Hepatocyte (in vitro differentiated cells): Measurements from ENCODE around the gene BTG1. TPM values are rescaled to one million over a fixed set of nuclear protein-coding genes. Genes with fewer than 3 reads are reported as not detected.

Experiments
- DNase-seq: peaks from one replicate; pipeline ENCODE4 v3.0.0-alpha.2; 2016; ENCODE audit warnings: low spot score
- H2AFZ ChIP-seq: fragments of 200-600 bp; sonication (generic); 2 replicates; pipeline ENCODE4 v1.6.0; 2016; ENCODE audit warnings: antibody characterized with exemption, mild to moderate bottlenecking
- H3K27ac ChIP-seq: fragments of 200-600 bp; sonication (generic); 2 replicates; pipeline ENCODE4 v1.5.1; 2016; ENCODE audit warnings: mild to moderate bottlenecking
- H3K27me3 ChIP-seq: fragments of 200-600 bp; sonication (generic); 2 replicates; pipeline ENCODE4 v1.6.1; 2016
- H3K36me3 ChIP-seq: fragments of 200-600 bp; sonication (generic); replicated peaks from 2 replicates; pipeline ENCODE4 v1.5.1; 2016; ENCODE audit warnings: low read depth; ENCODE audit not compliant: insufficient read depth
- H3K4me1 ChIP-seq: fragments of 200-600 bp; sonication (generic); 2 replicates; pipeline ENCODE4 v1.5.1; 2016; ENCODE audit warnings: mild to moderate bottlenecking, moderate library complexity; ENCODE audit not compliant: insufficient read depth
- H3K4me2 ChIP-seq: fragments of 200-600 bp; sonication (generic); 2 replicates; pipeline ENCODE4 v1.6.0; 2016
- H3K4me3 ChIP-seq: fragments of 200-600 bp; sonication (generic); 2 replicates; pipeline ENCODE4 v1.5.1; 2016; ENCODE audit warnings: mild to moderate bottlenecking
- H3K79me2 ChIP-seq: fragments of 200-600 bp; sonication (generic); 2 replicates; pipeline ENCODE4 v1.6.0; 2017; ENCODE audit warnings: mild to moderate bottlenecking
- H3K9me2 ChIP-seq: fragments of 200-600 bp; sonication (generic); replicated peaks from 2 replicates; pipeline ENCODE4 v1.6.0; 2017; ENCODE audit warnings: mild to moderate bottlenecking; ENCODE audit not compliant: insufficient read depth
- H3K9me3 ChIP-seq: fragments of 200-600 bp; sonication (generic); 2 replicates; pipeline ENCODE4 v1.5.1; 2016; ENCODE audit warnings: low read depth, mild to moderate bottlenecking
- H4K20me1 ChIP-seq: fragments of 200-600 bp; sonication (generic); 2 replicates; pipeline ENCODE4 v1.6.0; 2016; ENCODE audit warnings: mild to moderate bottlenecking; ENCODE audit not compliant: insufficient read depth, poor library complexity, severe bottlenecking
- EZH2 ChIP-seq: fragments of 200-600 bp; sonication (generic); IDR thresholded peaks from 2 replicates; pipeline ENCODE4 v1.6.1; 2016; ENCODE audit warnings: antibody characterized with exemption, mild to moderate bottlenecking, borderline replicate concordance
- EZH2phosphoT487 ChIP-seq: fragments of 200-600 bp; sonication (generic); IDR thresholded peaks from one replicate; pipeline ENCODE4 v1.6.1; 2018; ENCODE audit warnings: antibody characterized with exemption, mild to moderate bottlenecking, low read depth, moderate library complexity; ENCODE audit not compliant: unreplicated experiment, severe bottlenecking
- WGBS: methylation state at CpG from one replicate; pipeline ENCODE4 v1.1.6; 2016; ENCODE audit warnings: low lambda C conversion rate; ENCODE audit errors: missing lambda C conversion rate; 5-methylcytosine and 5-hydroxymethylcytosine counted together
- polyA plus RNA-seq: library from polyadenylated mRNA; unstranded; fragments of >200 nt; fragmentation: Nextera tagmentation; extraction: Ambion mirVana; gene quantifications from 2 replicates; pipeline ENCODE4 v1.2.1, GENCODE V29; 2016
- total RNA-seq: library from RNA; depleted of rRNA; stranded (reverse); fragments of >200 nt; gene quantifications from 2 replicates; pipeline ENCODE4 v1.2.3, GENCODE V29; 2014
- TF ChIP-seq, protein P1 (sequence below): fragments of 200-600 bp; sonication (generic); IDR thresholded peaks from 2 replicates; pipeline ENCODE4 v1.5.1; 2016; ENCODE audit warnings: antibody characterized with exemption, mild to moderate bottlenecking; ENCODE audit not compliant: poor library complexity

Gene BTG1
- total and polyA plus RNA-seq, 2 experiments from 2014 or later = 72.0 to 146 TPM

DNA sequence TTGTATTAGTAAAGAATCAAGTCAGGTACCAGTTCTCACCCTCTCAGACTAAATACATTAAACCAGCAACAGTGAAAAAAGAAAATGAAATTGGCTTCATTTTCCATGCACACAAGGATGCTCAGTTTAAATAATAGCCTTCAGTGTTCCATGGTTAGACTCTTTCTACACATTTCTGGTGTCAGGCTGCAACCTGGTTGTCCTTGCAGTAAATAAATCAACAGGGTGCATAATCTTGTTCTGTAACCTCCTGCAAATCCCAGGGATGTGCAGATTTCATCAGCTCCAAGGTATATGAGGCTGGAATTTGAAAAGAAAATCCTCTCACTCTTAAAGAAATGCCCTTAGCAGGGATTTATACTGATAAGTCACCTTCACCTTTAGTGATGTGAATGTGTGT, 46.7 kb upstream of the BTG1 start:
- H3K4me1 ChIP-seq = no peaks in the 10 kb centered on the region
- no peaks in the 10 kb centered on the region for H3K79me2 ChIP-seq
- H4K20me1 ChIP-seq = no peaks in the 10 kb centered on the region
- H3K36me3 ChIP-seq = no peaks in the 10 kb centered on the region
- no peak overlapping the region for H3K4me3 ChIP-seq
- TF ChIP-seq, protein P1, sequence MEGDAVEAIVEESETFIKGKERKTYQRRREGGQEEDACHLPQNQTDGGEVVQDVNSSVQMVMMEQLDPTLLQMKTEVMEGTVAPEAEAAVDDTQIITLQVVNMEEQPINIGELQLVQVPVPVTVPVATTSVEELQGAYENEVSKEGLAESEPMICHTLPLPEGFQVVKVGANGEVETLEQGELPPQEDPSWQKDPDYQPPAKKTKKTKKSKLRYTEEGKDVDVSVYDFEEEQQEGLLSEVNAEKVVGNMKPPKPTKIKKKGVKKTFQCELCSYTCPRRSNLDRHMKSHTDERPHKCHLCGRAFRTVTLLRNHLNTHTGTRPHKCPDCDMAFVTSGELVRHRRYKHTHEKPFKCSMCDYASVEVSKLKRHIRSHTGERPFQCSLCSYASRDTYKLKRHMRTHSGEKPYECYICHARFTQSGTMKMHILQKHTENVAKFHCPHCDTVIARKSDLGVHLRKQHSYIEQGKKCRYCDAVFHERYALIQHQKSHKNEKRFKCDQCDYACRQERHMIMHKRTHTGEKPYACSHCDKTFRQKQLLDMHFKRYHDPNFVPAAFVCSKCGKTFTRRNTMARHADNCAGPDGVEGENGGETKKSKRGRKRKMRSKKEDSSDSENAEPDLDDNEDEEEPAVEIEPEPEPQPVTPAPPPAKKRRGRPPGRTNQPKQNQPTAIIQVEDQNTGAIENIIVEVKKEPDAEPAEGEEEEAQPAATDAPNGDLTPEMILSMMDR = no peak
- TF ChIP-seq EZH2phosphoT487 (no peak), EZH2 (no peak)
- H3K27ac ChIP-seq = no peak overlapping the region
- no peak overlapping the region for H3K4me2 ChIP-seq
- H3K9me2 ChIP-seq = no peaks in the 10 kb centered on the region
- no peak for DNase-seq
- no peaks in the 10 kb centered on the region for H3K27me3 ChIP-seq
- no peak overlapping the region for H2AFZ ChIP-seq
- no peaks in the 10 kb centered on the region for H3K9me3 ChIP-seq

DNA sequence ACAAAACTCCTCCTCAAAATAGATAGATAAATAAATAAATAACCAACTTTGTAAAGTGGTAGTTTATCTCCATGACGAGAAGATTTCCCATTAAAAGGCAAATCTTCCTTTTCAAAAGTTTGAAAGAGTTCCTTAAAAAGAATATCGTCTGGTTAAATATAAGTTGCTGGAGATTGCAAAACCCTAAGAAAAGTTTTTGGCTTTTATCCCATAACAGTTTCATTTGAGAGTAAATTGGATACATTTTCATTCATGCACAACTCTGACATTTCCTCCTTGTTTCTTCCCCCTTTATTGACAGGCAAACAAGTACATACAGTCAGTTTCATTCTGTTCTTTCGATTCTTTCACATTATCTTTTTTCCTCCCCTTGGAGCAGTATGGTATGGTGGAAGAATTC, 45.4 kb upstream of the BTG1 start:
- no peak for DNase-seq
- Histone ChIP-seq H3K9me3 (no peaks in the 10 kb centered on the region), H3K4me3 (no peak overlapping the region), H3K27ac (no peak overlapping the region), H3K79me2 (no peaks in the 10 kb centered on the region), H3K4me2 (no peak overlapping the region), H3K36me3 (no peaks in the 10 kb centered on the region), H3K4me1 (no peaks in the 10 kb centered on the region), H4K20me1 (no peaks in the 10 kb centered on the region), H3K27me3 (no peaks in the 10 kb centered on the region), H2AFZ (no peak overlapping the region), H3K9me2 (no peaks in the 10 kb centered on the region)
- WGBS = 89% methylated on average over 3 of the region's 3 CpGs
- TF ChIP-seq, protein P1 = no peak
- no peak for TF ChIP-seq EZH2
- TF ChIP-seq EZH2phosphoT487 = no peak

DNA sequence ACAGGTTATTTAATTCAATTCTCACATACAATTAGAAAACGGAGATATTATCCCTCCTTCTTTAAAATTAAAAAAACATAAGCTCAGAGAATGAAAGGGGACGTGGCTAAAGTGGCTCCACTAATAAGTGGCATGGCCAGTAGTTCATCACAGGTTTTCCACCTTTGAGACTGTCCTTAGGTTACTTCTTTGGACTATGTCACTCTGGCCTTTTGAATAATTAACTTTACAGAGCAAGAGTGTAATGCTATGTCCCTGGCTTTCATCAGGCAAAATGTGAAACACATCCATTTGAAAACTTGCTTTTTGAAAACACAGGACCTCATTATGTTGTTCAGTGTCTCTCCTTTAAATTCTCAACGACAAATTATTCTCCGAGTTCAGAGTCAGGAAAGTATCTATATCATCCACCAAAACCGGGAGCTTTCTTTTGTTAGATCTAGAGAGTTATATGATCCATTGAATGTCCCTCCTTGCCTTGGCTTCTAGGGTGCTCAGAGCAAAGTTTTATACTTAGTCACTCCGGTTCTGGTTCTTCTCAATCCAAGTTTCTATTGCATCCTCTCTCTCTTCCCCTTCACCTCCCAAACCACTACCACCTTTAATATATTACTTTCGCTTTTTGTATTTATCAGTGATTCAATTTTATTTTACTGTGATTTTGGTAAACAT, 43.0 kb upstream of the BTG1 start:
- no peak for TF ChIP-seq EZH2
- TF ChIP-seq, protein P1 = no peak
- no peak for TF ChIP-seq EZH2phosphoT487
- Histone ChIP-seq H3K4me3 (no peak overlapping the region), H3K9me2 (no peaks in the 10 kb centered on the region), H3K27me3 (no peaks in the 10 kb centered on the region), H3K27ac (peak overlapping the region; percentile 13), H4K20me1 (no peaks in the 10 kb centered on the region), H3K36me3 (no peaks in the 10 kb centered on the region), H3K9me3 (no peaks in the 10 kb centered on the region), H3K4me1 (no peaks in the 10 kb centered on the region), H2AFZ (no peak overlapping the region), H3K79me2 (no peaks in the 10 kb centered on the region), H3K4me2 (no peak overlapping the region)
- 87% methylated on average over 7 of the region's 7 CpGs for WGBS
- DNase-seq = peak; percentile 16
